NCI-H1092 (cell line): ENCODE measurements around the gene CAMK1D.
"Not testable (repeated sequence)": the region's sequence is repeated elsewhere in the genome, so short reads cannot be mapped to it uniquely, and the experiment has no call there.

Source experiments
- DNase-seq: peaks from one replicate; lab custom pipeline; 2025; lab: John Stamatoyannopoulos, UW

Gene CAMK1D

GRCh38 chr10:12340937-12341336 lies 8.4 kb upstream of the CAMK1D start:
- DNase-seq: no peak

GRCh38 chr10:12341526-12341925 lies 7.8 kb upstream of the CAMK1D start:
- DNase-seq: no peak

DNA sequence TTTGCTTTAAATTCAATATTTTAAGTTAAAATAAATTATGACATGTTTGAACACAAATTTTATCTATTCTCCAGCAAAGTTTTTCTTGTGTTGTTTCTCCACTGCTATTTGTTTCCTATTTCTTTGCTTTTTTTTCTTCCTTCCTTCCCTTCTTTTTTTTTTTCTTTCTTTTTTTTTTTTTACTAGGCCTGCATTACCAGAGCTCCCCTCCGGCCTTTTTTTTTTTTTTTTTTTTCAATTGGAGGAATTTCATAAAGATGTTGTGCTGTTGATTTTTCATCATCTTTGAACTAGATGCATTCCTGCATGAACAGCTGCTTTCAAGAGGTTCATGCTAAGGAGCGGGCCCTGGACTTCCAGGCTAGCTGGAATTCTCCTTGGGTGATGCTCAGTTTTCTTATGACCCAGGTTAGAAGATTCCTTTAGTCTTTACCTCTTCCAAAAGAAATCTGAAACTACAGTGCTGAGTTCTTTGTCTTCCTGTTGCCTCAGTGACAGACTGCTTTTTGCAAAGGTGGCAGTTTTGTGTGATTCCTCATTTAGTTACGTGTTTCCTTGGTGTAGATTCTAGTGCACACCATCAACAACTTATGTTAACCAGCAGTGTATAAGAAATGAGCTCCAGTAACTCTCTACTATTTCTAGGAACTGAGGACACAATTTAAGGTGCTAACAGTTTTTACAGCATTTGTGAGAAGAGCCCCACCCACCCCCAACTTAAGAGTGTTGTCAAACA lies 4.8 kb upstream of the CAMK1D start:
- no peak for DNase-seq

- DNase-seq: no peak
These were observed 2.6 kb upstream of the CAMK1D start for GRCh38 chr10:12346707-12347106.

- DNase-seq: no peak
These were observed 965 bp upstream of the CAMK1D start for GRCh38 chr10:12348294-12348869.

- no peak for DNase-seq
These were observed 351 bp downstream of the CAMK1D start for GRCh38 chr10:12349629-12350166.

DNA sequence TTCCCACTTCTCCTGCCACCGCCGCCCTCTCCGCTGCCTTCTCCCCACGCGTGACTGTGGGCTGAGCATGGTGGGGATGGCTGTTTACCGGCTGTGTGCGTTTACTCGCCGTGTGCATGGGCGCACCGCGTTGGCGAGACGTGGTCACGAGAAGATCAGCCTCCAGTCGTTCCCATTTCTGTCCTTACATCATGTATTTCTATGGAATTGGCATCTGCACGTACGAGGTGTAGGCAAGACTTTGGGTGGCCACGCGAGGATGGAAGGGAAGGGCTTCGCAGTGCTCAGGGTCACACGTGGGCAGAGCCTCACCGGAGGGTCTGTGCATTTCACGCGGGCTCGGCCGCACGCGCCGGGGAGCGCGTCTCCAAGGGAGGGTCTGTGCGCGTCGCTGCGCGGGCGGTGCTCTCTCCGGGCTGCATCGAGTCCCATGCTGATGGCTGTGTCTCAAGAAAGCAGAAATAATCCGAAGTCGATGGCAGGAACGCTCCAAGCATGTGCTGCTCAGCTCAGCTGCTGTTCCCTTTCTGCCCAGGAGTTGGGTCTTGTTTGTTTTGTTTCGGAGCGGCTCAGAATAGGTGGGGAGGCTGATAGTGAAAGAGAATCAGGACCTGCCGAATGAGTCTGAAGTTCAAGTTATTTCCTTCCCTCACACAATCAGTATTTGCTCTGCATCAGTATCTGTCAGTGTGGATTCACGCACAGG lies 973 bp downstream of the CAMK1D start:
- DNase-seq: no peak

DNA sequence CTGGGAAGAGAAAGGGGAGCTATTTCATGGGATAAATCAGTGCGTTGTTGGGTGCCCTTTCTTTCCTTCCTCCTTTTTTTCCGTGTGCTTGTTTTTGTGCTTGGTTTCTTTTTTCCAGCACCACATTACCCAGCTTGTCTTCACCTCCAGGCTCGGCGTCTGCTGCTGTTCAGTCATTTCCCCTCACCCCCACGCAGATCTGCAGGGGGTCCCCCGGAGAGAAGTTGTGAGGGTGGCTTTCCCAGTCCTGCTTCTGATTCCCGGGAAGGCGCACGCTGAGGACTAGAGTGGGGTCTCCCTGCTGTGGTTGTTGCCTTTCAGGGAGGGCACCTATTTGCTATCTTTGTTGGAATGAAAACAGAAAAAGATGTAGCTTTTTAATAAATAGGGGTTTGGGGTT lies 1.6 kb downstream of the CAMK1D start:
- DNase-seq: no peak

DNA sequence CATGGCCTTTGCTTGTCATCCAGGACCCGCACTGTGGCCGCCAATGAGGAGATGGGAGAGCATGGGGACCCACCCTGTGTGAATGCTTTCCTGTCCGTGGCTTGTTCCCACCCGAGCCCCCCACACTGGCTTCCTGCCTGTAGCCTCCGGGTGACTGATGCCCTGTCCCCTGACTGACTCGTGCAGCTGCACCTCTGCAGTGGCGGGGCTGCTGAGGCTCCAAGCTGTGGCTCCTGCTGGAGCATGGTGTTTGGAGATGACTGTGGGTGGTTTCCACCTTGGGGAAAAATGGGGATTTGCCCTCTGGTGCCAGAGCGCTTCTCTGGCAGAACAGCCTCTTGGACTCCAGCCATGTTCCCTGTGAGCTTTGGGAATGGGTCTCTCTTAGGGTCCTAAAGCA lies 2.1 kb downstream of the CAMK1D start:
- DNase-seq: no peak

- DNase-seq: no peak
These were observed 2.5 kb downstream of the CAMK1D start for GRCh38 chr10:12351889-12352288.

DNA sequence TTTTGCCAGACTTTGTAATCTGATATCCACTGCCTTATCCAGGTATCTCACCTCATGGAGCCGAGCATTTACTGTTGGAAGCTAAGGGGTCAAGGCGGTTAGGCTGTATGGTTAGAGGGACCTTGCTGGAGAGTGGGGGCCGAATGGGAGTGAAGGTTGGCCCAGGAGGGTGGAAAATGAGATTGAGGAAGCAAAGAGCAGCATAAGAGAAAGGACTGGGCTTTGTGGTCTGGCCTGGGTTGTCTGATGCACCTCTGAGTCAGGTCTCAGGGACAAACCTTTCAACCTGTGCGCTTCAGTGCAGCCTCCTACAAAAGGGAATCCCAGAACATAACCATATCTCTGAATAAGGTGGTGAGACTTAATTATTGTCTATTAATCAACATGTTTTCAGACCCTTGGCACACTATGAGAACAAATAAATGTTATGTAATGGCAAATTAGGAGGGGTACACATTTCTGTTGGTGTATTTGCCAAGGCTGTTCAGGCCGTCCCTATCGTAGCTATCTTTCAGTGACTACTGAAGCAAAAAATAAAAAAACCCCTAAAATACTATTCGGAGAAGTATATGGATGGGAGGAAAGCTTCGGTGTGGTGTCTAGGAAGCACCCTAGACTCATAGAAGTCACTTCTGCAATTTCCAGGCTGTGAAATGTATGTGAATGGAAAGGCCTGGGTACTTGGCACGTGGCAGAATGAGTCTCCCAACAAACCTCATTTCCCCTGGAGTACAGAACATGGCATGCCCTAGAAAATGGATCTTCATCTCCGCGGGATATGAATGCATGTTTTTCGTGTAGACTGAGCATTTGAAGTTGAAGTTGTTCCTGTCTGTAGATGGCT lies 4.3 kb downstream of the CAMK1D start:
- DNase-seq: no peak

GRCh38 chr10:12354696-12355095 lies 5.3 kb downstream of the CAMK1D start:
- DNase-seq: not testable (repeated sequence)

DNA sequence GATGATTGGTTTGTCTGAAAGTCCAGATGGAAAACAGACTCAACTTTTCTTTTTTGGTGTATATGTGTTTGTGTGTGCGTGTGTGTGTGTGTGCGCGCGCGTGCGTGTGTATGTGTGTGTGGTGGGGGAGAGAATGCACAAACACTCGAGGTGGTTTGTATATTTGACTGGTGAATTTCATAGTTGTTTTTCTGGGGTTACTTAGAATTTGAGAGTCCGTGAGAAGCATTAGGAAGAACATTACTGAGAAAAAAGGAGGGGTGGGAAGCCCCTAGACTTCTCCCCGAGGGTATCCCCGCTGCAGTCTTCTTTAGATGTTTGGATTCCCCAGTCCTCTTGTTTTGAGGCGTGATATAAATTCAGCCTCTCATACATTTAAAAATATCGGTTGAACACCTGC lies 6.0 kb downstream of the CAMK1D start:
- no peak for DNase-seq

GRCh38 chr10:12357525-12358151 lies 8.3 kb downstream of the CAMK1D start:
- DNase-seq: no peak

- no peak for DNase-seq
These were observed 9.7 kb downstream of the CAMK1D start for GRCh38 chr10:12358863-12359564.

DNA sequence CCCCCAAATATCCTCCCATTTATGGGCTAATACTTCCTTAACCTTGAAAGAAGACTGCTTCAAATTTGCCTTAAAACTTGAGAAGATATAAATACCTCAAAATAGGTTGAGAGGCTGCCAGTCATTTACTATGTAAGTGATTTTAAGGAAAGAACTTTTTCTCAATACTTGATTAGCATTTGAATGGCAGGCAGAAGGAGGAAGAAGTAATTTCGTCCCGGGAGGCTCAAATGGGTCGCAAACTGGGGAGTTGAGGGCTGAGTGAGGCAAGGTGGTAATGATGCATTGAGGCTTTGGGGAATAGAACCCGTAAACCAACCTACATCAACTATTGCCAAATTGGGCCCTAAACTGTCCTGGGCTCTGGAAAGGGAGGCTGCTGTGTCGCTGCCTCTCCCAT lies 11.1 kb downstream of the CAMK1D start:
- DNase-seq: no peak

- not testable (repeated sequence) for DNase-seq
These were observed 11.8 kb downstream of the CAMK1D start for GRCh38 chr10:12361115-12361514.

DNA sequence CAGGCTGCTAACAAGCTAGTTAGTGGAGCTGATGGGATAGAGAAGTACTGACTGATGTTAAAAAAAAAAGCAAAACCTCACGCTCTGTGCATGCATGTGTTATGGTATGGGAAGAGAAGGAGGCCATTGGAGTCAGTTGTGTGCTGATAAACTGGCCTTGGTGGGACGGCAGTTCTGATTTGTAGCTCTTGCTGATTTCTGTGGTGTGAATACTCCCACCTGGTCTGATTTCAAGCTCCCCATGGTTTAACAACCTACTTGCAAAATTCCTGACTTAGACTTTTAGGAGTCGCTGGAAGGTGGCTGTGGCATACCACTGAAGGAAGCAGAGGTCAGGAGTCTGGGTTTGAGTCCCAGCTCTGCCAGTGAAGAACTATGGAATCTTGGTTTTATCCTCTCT lies 15.2 kb downstream of the CAMK1D start:
- DNase-seq: no peak

DNA sequence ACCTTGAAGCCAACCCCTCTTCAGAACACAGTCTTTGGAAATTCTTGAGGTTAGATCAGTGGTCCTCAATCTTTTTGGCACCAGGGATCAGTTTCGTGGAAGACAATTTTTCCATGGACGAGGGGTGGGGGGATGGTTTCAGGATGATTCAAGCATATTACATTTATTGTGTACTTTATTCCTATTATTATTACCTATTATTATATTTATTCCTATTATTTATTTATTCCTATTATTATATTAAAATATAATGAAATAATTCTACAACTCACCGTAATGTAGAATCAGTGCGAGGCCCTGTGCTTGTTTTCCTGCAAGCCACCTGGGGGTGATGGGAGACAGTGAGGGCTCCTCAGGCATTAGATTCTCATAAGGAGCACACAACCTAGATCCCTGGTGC lies 17.9 kb downstream of the CAMK1D start:
- DNase-seq: no peak

DNA sequence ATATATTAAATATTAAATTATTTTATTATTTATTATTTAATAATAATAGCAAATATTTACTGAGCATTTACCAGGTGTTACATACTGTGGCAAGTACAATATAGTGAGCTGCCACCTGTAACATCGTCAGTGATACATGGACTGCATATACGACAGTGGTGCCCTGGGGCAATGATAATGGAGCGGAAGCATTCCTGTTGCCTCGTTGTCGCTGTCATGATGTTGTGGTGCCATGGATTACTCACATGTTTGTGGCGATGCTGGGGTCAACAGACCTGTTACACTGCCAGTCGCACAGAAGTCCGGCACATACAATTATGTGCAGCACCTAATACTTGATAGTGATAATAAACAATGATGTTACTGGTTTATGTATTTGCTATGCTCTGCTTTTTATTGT lies 20.6 kb downstream of the CAMK1D start:
- DNase-seq: no peak

DNA sequence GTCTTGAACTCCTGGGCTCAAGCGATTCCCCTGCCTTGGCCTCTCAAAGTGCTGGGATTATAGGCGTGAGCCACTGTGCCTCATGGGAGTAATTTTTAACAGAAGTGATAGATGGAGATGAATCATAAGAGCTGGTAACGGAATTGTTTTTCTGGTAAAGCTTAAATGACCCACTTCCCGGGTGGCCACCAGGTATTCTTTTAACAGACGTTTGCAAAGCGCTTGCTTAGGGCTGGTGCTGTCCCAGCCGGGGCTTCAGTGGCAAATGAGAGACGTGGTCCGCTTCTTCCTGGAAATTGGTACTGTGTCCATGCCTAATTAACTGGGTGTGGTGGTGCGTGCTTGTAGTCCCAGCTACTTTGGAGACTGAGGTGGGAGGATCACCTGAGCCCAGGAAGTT lies 23.5 kb downstream of the CAMK1D start:
- no peak for DNase-seq
